HepG2 (cell line): ENCODE data around the gene ARHGAP9. TPM values are rescaled to one million over a fixed set of nuclear protein-coding genes. Genes with fewer than 3 reads are reported as not detected.

ENCODE experiments used
- CREB1 ChIP-seq, 2 experiments: fragments of 450-650 bp in 1 of 2; IDR thresholded peaks; 2 replicates each; pipeline ENCODE4 v1.6.1; 2016 to 2017; ENCODE audit warnings: control low read depth in 1 of 2, mild to moderate bottlenecking in 1 of 2, missing compliant biosample characterization in 1 of 2, missing genetic modification characterization in 1 of 2
- NCOA5 ChIP-seq: sonication (generic); formaldehyde crosslinking; IDR thresholded peaks from 2 replicates; pipeline ENCODE4 v1.4.0; 2020; ENCODE audit warnings: missing genetic modification reagents
- POLR2A ChIP-seq, 2 experiments: IDR thresholded peaks; 2 replicates each; pipeline ENCODE4 v1.6.1; 2011; ENCODE audit warnings: low read depth in 2 of 2, low read length in 2 of 2, mild to moderate bottlenecking in 1 of 2, moderate library complexity in 1 of 2; ENCODE audit not compliant: insufficient read depth in 1 of 2
- POLR2G ChIP-seq: fragments of 200-400 bp; formaldehyde crosslinking; IDR thresholded peaks from 2 replicates; pipeline ENCODE4 v1.6.1; 2018; ENCODE audit warnings: mild to moderate bottlenecking, low read depth, low read length, moderate library complexity
- SIN3B ChIP-seq: fragments of 150-350 bp; IDR thresholded peaks from 2 replicates; pipeline ENCODE4 v1.6.1; 2014; ENCODE audit warnings: low read length
- SP4 ChIP-seq: sonication (generic); formaldehyde crosslinking; IDR thresholded peaks from 2 replicates; pipeline ENCODE4 v1.8.1; 2023; ENCODE audit warnings: mild to moderate bottlenecking, missing genetic modification reagents
- TAF15 ChIP-seq: fragments of 200-400 bp; formaldehyde crosslinking; IDR thresholded peaks from one replicate; pipeline ENCODE4 v1.6.1; 2018; ENCODE audit warnings: mild to moderate bottlenecking, low read depth, low read length; ENCODE audit not compliant: poor library complexity, severe bottlenecking
- ZC3H4 ChIP-seq: sonication (generic); formaldehyde crosslinking; IDR thresholded peaks from 2 replicates; pipeline ENCODE4 v1.4.0; 2020; ENCODE audit warnings: missing genetic modification reagents, borderline replicate concordance
- ZMYM2 ChIP-seq: sonication (generic); formaldehyde crosslinking; IDR thresholded peaks from 2 replicates; pipeline ENCODE4 v1.8.0; 2022; ENCODE audit warnings: mild to moderate bottlenecking, missing genetic modification reagents
- ZNF432 ChIP-seq: sonication (generic); formaldehyde crosslinking; IDR thresholded peaks from 2 replicates; pipeline ENCODE4 v1.5.0; 2020; ENCODE audit warnings: missing genetic modification reagents, mild to moderate bottlenecking, borderline replicate concordance
- polyA plus RNA-seq, 8 experiments: library from polyadenylated mRNA; depleted of rRNA in 3 of 8; stranded (reverse) in 7 of 8; unstranded in 1 of 8; fragments of >200 nt; fragmentation: Illumina TruSeq in 4 of 8; extraction: Trizol in 4 of 8; gene quantifications; 2 replicates each; pipeline versions ENCODE4 v1.2.1 to v1.2.3, GENCODE V29; 2011 to 2016; ENCODE audit warnings: low read depth in 4 of 8, missing spikeins in 1 of 8, mixed read lengths in 1 of 8; ENCODE audit not compliant: insufficient read depth in 1 of 8
- total RNA-seq, 5 experiments: library from RNA; depleted of rRNA; stranded (reverse); fragments of >200 nt; fragmentation: Illumina TruSeq; extraction: Trizol; gene quantifications; 2 replicates each; pipeline ENCODE4 v1.2.3, GENCODE V29; 2016; ENCODE audit warnings: low read depth in 1 of 5
- TF ChIP-seq, protein P1 (sequence below): sonication (generic); formaldehyde crosslinking; IDR thresholded peaks from 2 replicates; pipeline ENCODE4 v1.9.0; 2021; ENCODE audit warnings: mild to moderate bottlenecking, missing genetic modification reagents
- TF ChIP-seq, protein P2 (sequence below): sonication (generic); formaldehyde crosslinking; IDR thresholded peaks from 2 replicates; pipeline ENCODE4 v1.9.0; 2021; ENCODE audit warnings: missing genetic modification reagents, mild to moderate bottlenecking, borderline replicate concordance
- TF ChIP-seq, protein P3 (sequence below): sonication (generic); formaldehyde crosslinking; IDR thresholded peaks from 2 replicates; pipeline ENCODE4 v1.5.0; 2020; ENCODE audit warnings: mild to moderate bottlenecking, missing genetic modification reagents
- TF ChIP-seq, protein P4 (sequence below): IDR thresholded peaks from 2 replicates; pipeline ENCODE4 v1.6.1; 2016; ENCODE audit warnings: missing biosample characterization, missing genetic modification reagents, low read depth

Gene ARHGAP9
- total and polyA plus RNA-seq, 2 of the 13 experiments (the other 11 are each of a cell fraction or from before 2014, with no cell fraction given): 0.18 to 1.2 TPM

DNA sequence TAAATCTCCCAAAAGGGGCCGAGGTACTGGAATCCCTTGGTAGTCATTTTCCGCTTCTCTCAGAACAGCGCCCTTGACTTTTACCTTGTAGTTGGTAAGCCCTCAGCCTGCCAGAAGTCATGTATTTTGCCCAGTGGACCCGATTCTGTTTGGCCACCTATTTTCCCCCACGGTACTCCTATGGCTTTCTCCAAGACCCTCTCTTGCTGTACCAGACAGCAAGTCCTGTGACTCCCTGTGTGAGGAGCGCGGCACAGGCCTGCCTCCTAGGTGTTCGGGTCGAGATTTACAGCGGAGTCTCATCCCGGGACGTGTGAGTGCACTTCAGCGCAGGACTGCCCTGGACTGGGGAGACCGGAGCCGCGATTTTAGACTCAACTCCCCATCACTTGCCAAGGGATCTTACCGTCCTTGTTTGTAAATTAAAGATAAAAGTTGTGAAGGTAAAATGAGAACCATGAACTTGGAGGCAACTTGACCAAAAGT, 41.9 kb upstream of the ARHGAP9 start (continued):
- TF ChIP-seq, protein P1, sequence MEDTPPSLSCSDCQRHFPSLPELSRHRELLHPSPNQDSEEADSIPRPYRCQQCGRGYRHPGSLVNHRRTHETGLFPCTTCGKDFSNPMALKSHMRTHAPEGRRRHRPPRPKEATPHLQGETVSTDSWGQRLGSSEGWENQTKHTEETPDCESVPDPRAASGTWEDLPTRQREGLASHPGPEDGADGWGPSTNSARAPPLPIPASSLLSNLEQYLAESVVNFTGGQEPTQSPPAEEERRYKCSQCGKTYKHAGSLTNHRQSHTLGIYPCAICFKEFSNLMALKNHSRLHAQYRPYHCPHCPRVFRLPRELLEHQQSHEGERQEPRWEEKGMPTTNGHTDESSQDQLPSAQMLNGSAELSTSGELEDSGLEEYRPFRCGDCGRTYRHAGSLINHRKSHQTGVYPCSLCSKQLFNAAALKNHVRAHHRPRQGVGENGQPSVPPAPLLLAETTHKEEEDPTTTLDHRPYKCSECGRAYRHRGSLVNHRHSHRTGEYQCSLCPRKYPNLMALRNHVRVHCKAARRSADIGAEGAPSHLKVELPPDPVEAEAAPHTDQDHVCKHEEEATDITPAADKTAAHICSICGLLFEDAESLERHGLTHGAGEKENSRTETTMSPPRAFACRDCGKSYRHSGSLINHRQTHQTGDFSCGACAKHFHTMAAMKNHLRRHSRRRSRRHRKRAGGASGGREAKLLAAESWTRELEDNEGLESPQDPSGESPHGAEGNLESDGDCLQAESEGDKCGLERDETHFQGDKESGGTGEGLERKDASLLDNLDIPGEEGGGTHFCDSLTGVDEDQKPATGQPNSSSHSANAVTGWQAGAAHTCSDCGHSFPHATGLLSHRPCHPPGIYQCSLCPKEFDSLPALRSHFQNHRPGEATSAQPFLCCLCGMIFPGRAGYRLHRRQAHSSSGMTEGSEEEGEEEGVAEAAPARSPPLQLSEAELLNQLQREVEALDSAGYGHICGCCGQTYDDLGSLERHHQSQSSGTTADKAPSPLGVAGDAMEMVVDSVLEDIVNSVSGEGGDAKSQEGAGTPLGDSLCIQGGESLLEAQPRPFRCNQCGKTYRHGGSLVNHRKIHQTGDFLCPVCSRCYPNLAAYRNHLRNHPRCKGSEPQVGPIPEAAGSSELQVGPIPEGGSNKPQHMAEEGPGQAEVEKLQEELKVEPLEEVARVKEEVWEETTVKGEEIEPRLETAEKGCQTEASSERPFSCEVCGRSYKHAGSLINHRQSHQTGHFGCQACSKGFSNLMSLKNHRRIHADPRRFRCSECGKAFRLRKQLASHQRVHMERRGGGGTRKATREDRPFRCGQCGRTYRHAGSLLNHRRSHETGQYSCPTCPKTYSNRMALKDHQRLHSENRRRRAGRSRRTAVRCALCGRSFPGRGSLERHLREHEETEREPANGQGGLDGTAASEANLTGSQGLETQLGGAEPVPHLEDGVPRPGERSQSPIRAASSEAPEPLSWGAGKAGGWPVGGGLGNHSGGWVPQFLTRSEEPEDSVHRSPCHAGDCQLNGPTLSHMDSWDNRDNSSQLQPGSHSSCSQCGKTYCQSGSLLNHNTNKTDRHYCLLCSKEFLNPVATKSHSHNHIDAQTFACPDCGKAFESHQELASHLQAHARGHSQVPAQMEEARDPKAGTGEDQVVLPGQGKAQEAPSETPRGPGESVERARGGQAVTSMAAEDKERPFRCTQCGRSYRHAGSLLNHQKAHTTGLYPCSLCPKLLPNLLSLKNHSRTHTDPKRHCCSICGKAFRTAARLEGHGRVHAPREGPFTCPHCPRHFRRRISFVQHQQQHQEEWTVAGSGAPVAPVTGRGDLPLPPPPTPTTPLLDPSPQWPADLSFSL (CRISPR knock-in tag): no peak
- no peak; a peak in 1 of 4 replicates for TF ChIP-seq POLR2A (IDR thresholded peaks at IDR 0.05; ENCODE audit: insufficient read depth in 1 of 2, low read depth in 2 of 2, low read length in 2 of 2)
- no peak for TF ChIP-seq ZMYM2
- TF ChIP-seq ZC3H4 (CRISPR knock-in tag): no peak
- TF ChIP-seq CREB1 (IDR thresholded peaks at IDR 0.05): no peak
- TF ChIP-seq CREB1 (CRISPR knock-in tag; IDR thresholded peaks at IDR 0.05): no peak
- no peak for TF ChIP-seq NCOA5 (CRISPR knock-in tag)
- TF ChIP-seq ZNF432 (CRISPR knock-in tag): no peak
- TF ChIP-seq, protein P2, sequence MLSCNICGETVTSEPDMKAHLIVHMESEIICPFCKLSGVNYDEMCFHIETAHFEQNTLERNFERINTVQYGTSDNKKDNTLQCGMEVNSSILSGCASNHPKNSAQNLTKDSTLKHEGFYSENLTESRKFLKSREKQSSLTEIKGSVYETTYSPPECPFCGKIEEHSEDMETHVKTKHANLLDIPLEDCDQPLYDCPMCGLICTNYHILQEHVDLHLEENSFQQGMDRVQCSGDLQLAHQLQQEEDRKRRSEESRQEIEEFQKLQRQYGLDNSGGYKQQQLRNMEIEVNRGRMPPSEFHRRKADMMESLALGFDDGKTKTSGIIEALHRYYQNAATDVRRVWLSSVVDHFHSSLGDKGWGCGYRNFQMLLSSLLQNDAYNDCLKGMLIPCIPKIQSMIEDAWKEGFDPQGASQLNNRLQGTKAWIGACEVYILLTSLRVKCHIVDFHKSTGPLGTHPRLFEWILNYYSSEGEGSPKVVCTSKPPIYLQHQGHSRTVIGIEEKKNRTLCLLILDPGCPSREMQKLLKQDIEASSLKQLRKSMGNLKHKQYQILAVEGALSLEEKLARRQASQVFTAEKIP (CRISPR knock-in tag): no peak
- no peak for TF ChIP-seq TAF15
- TF ChIP-seq, protein P3, sequence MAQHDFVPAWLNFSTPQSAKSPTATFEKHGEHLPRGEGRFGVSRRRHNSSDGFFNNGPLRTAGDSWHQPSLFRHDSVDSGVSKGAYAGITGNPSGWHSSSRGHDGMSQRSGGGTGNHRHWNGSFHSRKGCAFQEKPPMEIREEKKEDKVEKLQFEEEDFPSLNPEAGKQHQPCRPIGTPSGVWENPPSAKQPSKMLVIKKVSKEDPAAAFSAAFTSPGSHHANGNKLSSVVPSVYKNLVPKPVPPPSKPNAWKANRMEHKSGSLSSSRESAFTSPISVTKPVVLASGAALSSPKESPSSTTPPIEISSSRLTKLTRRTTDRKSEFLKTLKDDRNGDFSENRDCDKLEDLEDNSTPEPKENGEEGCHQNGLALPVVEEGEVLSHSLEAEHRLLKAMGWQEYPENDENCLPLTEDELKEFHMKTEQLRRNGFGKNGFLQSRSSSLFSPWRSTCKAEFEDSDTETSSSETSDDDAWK: no peak
- TF ChIP-seq SIN3B: no peak
- TF ChIP-seq SP4 (CRISPR knock-in tag): 0 out of 2 replicates have a peak, but pooled peaks have one; percentile 10
- TF ChIP-seq, protein P4, sequence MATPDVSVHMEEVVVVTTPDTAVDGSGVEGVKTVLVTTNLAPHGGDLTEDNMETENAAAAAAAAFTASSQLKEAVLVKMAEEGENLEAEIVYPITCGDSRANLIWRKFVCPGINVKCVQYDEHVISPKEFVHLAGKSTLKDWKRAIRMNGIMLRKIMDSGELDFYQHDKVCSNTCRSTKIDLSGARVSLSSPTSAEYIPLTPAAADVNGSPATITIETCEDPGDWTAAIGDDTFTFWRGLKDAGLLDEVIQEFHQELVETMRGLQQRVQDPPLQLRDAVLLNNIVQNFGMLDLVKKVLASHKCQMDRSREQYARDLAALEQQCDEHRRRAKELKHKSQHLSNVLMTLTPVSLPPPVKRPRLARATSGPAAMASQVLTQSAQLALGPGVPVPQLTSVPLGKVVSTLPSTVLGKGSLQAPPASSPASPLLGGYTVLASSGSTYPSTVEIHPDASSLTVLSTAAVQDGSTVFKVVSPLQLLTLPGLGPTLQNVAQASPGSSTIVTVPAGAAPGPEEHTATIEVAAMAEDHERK (CRISPR knock-in tag): no peak
- TF ChIP-seq POLR2G: peak; percentile 20; the same call in 1 of the 2 replicates
